Endothelial cell (in vitro differentiated cells): ENCODE results near the gene HOGA1. TPM values are rescaled to one million over a fixed set of nuclear protein-coding genes. Genes with fewer than 3 reads are reported as not detected.
"Not testable (repeated sequence)": the region's sequence is repeated elsewhere in the genome, so short reads cannot be mapped to it uniquely, and the experiment has no call there.

Experiments used
- DNase-seq: peaks from one replicate; pipeline ENCODE4 v3.0.0; 2021; ENCODE audit warnings: low spot score
- H3K27ac Mint-ChIP-seq: one replicate; pipeline ENCODE4 v1.8.0; 2021; ENCODE audit warnings: mixed read lengths, inconsistent platforms; ENCODE audit not compliant: unreplicated experiment
- H3K27me3 Mint-ChIP-seq: one replicate; pipeline ENCODE4 v1.8.0; 2021; ENCODE audit warnings: mild to moderate bottlenecking, moderate library complexity, mixed read lengths, inconsistent platforms; ENCODE audit not compliant: unreplicated experiment
- H3K36me3 Mint-ChIP-seq: one replicate; pipeline ENCODE4 v1.8.0; 2021; ENCODE audit warnings: mild to moderate bottlenecking, low read depth, mixed read lengths, inconsistent platforms; ENCODE audit not compliant: unreplicated experiment
- H3K4me1 Mint-ChIP-seq: one replicate; pipeline ENCODE4 v1.8.0; 2021; ENCODE audit warnings: mild to moderate bottlenecking, mixed read lengths, inconsistent platforms; ENCODE audit not compliant: unreplicated experiment
- H3K4me3 Mint-ChIP-seq: one replicate; pipeline ENCODE4 v1.8.0; 2021; ENCODE audit warnings: mild to moderate bottlenecking, mixed read lengths, inconsistent platforms; ENCODE audit not compliant: unreplicated experiment
- H3K9me3 Mint-ChIP-seq: one replicate; pipeline ENCODE4 v1.8.0; 2021; ENCODE audit warnings: mixed read lengths, inconsistent platforms; ENCODE audit not compliant: unreplicated experiment
- total RNA-seq: library from RNA; stranded (reverse); fragmentation: NEBNext Ultra II Directional; extraction: Animal tissue kit (Norgen Biotek cat#: 25700); gene quantifications from one replicate; pipeline ENCODE4 v1.2.1, GENCODE V29; 2021; ENCODE audit not compliant: unreplicated experiment
- TF ChIP-seq, protein P1 (sequence below): fragments of 200-600 bp; sonication (generic); IDR thresholded peaks from one replicate; pipeline ENCODE4 v1.5.0; 2021; ENCODE audit warnings: antibody characterized with exemption; ENCODE audit not compliant: unreplicated experiment

Gene HOGA1
- total RNA-seq, 1 donor from 2014 or later = 0.85 TPM

DNA sequence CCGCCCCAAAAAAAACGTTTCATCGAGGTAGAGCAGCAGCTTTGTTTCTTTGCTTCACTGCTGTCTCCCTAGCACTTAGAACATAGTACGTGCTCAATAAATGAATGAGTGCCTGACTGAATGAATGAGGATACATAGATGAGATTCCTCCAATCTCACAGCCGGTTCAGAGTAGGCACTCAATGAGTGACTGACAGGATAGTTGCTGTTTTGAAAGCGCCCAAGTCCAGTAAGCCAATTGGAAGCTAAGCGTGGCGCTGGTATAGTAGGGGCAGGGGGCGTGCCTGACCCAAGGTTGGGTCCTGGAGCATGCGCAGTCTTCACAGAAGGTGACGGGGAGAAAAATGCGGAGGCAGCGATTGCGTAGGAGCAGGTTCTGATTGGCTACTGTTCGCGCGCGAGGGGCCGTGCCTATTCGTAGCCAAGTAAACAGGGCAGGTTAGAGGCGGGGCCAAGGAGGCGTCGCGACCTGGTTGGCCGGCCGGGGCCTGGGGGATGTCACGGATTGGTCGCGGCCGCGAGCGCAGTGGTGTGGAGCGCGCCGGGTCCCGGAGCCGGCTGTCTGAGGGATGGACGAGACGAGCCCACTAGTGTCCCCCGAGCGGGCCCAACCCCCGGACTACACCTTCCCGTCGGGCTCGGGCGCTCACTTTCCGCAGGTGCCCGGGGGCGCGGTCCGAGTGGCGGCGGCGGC lies 56.1 kb downstream of the HOGA1 start, which contains the start of gene PI4K2A:
TSS of gene PI4K2A (plus strand) at position 498 of the 694 bp plus-strand sequence. CDS start at position 570, 72 bp downstream.
- DNase-seq = peak; percentile 98
- peaks cover 3% of the 10 kb centered on the region for H3K27me3 Mint-ChIP-seq

DNA sequence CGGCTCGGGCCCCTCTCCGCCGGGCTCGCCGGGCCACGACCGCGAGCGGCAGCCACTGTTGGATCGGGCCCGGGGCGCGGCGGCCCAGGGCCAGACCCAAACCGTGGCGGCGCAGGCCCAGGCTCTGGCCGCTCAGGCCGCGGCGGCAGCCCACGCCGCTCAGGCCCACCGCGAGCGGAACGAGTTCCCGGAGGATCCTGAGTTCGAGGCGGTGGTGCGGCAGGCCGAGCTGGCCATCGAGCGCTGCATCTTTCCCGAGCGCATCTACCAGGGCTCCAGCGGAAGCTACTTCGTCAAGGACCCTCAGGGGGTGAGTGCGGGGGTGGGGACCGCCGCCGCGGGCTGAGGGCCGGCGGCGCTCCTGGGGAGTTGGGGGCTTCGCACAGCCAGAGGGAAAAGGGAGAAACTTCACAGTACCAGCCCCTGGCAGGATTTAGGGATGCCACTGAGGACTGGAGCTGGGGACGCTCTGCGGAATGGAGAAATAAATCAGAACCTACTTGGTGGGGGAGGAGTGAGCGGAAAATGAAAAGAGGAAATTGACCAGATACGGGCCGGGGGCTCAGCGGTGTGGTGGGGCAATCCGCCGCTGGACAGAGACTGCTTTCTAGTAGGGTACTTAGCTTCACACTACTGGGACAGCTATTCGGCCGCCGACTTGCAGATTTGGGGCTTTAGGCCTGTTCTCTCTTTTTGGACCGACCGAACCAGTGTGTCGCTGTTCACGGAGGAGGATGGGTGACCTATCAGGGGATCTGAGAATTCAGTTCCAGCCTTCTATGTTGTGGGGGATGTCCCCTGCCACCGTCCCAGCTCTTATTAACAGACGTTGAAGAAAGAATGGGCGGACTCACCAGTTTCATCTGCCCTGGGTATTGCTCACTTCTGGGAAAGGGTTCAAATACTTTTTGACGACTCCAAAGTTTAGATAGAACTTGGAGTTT lies 57.0 kb downstream of the HOGA1 start:
- Mint-ChIP-seq H3K4me3 (peak overlapping the region; percentile 99), H3K27ac (peak overlapping the region; percentile 97), H3K9me3 (no peaks in the 10 kb centered on the region), H3K4me1 (peaks cover 21% of the 10 kb centered on the region), H3K27me3 (peaks cover 3% of the 10 kb centered on the region), H3K36me3 (peaks cover 16% of the 10 kb centered on the region)
- TF ChIP-seq, protein P1, sequence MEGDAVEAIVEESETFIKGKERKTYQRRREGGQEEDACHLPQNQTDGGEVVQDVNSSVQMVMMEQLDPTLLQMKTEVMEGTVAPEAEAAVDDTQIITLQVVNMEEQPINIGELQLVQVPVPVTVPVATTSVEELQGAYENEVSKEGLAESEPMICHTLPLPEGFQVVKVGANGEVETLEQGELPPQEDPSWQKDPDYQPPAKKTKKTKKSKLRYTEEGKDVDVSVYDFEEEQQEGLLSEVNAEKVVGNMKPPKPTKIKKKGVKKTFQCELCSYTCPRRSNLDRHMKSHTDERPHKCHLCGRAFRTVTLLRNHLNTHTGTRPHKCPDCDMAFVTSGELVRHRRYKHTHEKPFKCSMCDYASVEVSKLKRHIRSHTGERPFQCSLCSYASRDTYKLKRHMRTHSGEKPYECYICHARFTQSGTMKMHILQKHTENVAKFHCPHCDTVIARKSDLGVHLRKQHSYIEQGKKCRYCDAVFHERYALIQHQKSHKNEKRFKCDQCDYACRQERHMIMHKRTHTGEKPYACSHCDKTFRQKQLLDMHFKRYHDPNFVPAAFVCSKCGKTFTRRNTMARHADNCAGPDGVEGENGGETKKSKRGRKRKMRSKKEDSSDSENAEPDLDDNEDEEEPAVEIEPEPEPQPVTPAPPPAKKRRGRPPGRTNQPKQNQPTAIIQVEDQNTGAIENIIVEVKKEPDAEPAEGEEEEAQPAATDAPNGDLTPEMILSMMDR = no peak
- DNase-seq = peak; percentile 50

More for the DNA sequence above, 56.1 kb downstream of the HOGA1 start, which contains the start of gene PI4K2A:
- Mint-ChIP-seq H3K9me3 (no peaks in the 10 kb centered on the region), H3K36me3 (peaks cover 16% of the 10 kb centered on the region), H3K27ac (peak within 1 kb of the TSS; percentile 97), H3K4me1 (peaks cover 21% of the 10 kb centered on the region), H3K4me3 (peak within 1 kb of the TSS; percentile 99)
- TF ChIP-seq, protein P1 = no peak

DNA sequence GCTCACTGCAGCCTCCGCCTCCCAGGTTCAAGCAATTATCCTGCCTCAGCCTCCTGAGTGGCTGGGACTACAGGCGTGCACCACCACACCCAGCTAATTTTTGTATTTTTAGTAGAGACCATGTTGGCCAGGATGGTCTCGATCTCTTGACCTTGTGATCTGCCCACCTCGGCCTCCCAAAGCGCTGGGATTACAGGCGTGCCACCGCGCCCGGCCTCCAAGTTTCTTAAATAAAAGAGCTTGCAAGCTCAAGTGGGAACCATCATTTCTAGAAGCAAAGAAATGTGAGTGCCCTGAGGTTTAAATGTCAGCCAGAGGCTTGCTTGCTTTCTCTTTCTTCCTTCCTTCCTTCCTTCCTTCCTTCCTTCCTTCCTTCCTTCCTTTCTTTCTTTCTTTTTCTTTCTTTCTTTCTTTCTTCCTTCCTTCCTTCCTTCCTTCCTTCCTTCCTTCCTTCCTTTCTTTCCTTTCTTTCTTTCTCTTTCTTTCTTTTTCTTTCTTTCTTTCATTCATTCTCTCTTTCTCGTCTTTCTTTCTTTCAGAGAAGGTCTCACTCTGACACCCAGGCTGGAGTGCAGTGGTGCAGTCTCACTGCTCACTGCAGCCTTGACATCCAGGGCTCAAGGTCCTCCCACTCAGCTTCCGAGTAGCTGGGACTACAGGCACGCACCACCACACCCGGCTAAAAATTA lies 58.4 kb downstream of the HOGA1 start:
- peak overlapping the region; percentile 78 for H3K27ac Mint-ChIP-seq
- peak overlapping the region; percentile 99 for H3K4me3 Mint-ChIP-seq
- H3K27me3 Mint-ChIP-seq, DNase-seq, H3K9me3 Mint-ChIP-seq: not testable (repeated sequence)
- H3K4me1 Mint-ChIP-seq = peaks cover 21% of the 10 kb centered on the region
- H3K36me3 Mint-ChIP-seq = peaks cover 20% of the 10 kb centered on the region

DNA sequence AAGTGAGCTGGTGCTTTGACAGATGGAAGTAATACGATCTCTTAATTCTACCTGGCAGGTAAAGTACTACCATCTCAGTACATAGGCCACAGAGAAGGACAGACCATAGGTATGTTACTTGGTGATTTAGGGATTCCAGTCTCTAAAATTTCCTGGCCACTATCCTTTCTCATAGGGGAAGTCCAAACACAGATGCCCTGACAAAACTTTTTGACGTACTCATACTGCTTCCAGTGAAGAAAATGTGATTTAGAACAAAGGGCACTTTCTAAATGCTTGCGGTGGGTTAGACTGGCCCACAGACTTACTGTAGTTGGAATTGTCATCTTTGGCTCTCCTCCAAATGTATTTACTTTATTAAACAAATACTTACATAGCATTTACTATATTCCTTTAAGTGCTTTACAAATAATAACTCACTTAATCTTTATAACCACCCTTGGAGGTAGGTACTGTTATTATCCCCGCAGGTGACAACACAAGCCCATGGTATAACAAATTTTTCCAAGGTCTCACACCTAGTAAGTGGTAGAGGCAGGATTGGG lies 59.3 kb downstream of the HOGA1 start:
- Mint-ChIP-seq H3K4me1 (peaks cover 24% of the 10 kb centered on the region), H3K9me3 (no peaks in the 10 kb centered on the region), H3K27ac (peak overlapping the region; percentile 78), H3K36me3 (peaks cover 22% of the 10 kb centered on the region), H3K4me3 (peak overlapping the region; percentile 65), H3K27me3 (peaks cover 3% of the 10 kb centered on the region)
- no peak for DNase-seq
- TF ChIP-seq, protein P1 = no peak

DNA sequence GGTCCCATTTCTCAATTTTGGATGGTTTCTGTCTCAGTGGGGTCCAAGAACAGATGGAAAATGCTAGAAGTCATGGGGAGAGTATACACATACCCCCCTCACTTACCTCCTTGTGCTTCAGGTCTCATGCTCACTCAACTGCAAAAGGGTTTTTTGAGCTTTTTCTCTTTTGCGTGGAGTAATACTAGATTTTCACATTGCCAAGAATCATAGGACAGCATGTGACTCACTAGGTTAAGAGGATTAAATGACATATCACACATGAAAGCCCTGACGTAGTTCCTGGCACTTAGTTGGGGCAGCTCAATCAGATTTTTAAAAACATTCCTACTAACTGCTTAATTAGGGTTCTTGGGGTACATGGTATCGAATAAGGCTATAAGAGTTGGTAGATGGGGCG lies 60.7 kb downstream of the HOGA1 start:
- H3K9me3 Mint-ChIP-seq = no peaks in the 10 kb centered on the region
- no peak overlapping the region for H3K4me3 Mint-ChIP-seq
- DNase-seq = no peak
- no peak overlapping the region for H3K27ac Mint-ChIP-seq
- H3K27me3 Mint-ChIP-seq = peaks cover 5% of the 10 kb centered on the region
- TF ChIP-seq, protein P1 = no peak
- H3K36me3 Mint-ChIP-seq = peaks cover 29% of the 10 kb centered on the region
- peaks cover 30% of the 10 kb centered on the region for H3K4me1 Mint-ChIP-seq
